ENCODE data around the gene RET.
"Not testable (repeated sequence)": the region's sequence is repeated elsewhere in the genome, so short reads cannot be mapped to it uniquely, and the experiment has no call there.

Gene RET

DNA sequence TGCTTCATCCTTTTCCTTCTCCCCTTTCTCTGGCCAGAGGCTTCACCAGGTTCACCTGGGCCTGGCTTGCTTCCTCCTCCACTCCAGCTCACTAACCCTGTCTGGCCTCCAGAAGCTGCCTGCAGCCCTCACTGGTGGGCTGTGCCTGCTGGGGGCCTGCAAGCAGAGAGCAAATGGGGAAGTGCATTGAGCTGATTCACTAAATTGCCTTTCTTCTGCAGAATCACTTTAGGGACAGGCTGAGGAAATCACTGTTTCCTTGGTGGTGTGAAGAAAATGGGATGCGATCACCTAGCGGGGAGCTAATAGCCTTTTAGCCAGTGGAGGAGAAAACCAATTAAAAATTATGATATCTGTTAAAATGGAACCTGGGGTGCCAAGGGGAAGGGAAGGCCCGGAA is 3.0 kb downstream of the RET start:
- no peak for DNase-seq

DNA sequence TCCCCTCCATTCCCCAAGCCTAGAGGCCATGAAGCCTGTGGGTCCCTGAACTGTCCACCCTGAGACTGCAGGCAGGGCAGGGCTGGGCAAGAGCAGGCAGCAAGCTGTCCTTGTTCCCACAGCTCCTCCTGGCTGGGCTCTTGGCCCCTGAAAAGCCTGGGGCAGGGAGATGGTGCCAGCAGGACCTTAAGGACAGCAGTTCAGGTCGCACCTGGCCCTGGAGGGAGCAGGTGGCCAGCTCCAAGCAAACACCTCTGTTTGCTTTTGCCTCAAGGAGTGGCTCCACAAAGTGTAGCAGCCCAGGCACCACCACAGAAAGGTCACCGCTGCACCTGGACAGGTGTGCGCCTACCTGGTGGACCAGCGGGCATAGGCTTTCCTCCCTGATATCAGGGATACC is 5.2 kb downstream of the RET start:
- DNase-seq: no peak

DNA sequence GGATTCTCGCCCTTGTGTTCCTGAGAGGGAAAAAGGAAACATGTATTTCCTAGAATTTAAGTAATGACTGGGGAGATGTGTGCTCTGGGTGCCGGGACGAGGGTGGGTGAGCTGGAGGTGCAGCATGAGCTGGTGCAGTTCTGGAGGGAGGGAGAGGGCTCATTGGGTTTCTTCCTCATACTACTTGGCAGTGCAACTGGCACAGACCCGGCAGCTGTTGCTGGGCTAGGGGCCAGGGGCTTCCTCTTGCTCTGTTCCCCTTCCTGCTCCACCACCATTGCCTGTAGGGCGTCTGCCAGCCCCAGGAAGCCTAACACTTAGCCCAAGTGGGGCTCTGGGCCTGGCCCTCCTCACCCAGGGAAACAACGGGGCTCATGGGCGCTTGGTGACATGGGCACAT is 5.9 kb downstream of the RET start:
- DNase-seq: no peak

DNA sequence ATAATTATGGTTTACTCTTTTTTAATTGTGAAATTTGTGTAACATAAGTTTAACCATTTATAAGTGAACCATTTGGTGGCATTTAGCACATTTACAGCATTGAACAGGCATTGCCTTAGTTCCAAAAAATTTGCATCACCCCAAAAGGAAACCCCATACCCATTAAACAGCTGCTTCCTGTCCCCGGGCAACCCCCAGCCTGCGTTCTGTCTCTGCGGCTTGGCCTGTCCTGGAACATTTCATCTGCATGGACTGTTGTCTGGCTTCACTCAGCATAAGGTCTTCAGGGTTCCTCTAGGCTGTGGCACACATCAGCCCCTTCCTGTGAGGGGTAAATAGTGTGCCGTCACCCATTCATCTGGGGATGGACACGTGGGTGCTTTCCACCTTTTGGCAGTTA is 6.9 kb downstream of the RET start:
- DNase-seq: no peak

DNA sequence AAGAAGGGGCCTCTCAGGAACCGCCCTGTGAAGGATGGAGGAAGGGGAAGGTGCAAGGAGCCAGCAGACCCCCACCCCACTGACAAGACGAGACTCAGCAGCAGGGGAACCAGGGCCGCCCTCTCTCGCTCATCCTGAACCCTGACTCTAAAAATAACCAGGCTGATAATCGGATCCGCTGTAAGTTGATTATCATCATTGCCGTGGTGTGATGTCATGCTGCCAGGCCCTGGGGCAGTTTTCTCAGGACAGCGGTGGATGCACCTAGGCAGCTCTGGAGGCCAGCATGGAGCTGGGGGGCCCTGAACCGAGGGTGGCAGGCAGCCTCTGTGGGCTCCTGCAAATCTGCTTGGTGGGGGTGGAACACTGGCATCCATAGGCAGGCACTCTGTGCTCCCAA is 7.9 kb downstream of the RET start:
- DNase-seq: no peak

DNA sequence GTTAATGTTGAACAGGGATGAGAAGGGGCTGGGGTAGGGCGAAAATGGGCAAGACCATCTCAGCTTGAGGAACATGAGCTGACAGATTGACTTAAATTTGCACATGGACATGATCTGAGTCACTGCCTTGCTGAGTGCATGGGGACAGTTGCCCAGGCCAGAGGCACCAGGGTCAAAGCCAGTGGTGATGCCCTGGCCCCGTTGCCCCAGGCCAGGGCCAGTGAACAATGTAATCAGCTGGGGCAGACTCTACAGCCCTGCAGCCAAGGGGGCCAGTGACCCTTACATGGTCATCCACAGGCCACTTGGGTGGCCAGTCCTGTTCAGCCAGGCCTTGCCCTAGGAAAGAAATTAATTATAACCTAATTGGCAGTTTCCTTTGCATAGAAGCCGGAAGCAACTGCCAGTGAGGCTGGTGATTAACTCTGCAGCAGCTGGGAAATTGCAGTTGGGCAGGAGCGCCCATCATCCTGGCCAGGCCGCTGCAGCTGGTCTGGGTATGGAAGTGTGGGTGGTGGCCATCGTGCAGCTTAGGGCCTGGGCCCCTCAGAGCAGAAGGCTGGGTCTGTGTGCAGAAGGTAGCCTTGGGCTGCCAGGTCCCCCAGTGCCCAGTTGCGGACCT is 9.6 kb downstream of the RET start:
- no peak for DNase-seq

DNA sequence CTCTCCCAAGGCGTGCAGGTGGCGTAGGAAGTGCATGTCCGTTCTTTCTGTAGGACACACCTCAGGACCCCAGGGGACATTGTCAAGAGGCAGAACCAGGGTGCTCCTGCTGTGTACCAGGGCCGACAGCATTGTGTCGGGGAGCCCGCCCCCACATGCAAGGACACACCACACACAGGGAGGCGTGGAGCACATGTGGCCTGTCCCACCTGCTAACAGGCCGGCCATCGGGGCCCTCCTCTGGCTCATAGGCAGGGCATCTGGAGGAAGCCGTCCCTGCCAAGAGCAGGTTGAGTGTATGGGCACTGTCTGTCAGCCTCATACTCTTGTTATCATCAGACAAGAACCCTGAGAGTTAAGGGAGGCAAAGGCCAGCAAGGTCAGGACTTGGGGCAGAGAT is 12.7 kb downstream of the RET start:
- DNase-seq: no peak

DNA sequence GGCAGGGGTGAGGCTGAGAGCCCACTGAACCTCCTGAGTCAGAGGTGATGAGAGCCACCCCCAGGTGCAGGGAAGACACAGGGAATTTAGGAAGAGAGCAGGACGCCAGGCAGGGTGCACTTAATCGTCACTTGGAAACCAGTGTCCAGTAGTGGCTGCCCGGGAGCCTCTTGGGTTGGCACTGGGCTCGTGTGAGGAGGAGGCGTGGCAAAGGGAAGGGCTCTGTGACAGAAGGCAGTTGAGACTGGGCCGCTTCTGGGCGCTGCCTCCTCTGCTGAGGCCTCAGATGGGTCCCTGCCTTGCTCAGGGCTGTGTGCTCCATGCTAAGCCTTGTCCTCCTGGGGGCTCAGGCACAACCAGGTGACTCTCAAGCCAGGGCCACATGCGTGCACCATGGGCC is 13.3 kb downstream of the RET start:
- no peak for DNase-seq

DNA sequence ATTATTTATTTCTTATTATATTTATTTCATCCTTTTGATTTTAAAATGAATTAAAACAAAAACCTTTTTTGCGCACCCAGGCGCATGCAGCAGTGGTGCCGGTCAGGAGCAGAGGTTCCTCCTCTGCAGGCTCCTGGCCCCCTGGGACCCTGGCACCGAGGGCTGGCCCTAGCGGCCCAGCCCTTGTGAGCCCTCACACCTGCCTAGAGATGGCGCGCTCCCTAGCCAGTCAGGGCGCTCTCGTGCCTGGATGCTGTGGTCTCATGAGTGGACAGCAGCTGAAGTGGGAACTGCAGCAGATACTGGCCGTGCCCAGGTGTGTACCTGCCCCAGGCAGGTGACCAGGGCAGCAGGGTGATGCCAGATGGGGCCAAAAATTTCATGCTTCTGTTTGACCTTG is 13.8 kb downstream of the RET start:
- no peak for DNase-seq

DNA sequence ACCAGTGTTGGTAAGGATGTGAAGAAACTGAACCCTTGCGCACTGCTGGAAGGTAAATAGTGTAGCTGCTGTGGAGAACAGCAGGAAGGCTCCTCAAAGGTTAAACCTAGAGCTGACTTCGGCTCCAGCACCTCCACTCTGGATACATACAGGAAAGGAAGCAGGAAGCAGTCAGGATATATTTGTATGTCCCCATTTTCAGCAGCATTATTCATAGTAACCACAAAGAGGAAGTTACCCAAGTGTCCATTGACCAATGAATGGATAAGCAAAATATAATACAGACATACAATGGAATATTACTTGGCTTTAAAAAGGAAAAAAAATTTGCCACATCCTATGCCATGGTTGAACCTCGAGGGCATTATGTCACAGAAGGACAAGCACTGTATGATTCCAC is 15.0 kb downstream of the RET start:
- no peak for DNase-seq

DNA sequence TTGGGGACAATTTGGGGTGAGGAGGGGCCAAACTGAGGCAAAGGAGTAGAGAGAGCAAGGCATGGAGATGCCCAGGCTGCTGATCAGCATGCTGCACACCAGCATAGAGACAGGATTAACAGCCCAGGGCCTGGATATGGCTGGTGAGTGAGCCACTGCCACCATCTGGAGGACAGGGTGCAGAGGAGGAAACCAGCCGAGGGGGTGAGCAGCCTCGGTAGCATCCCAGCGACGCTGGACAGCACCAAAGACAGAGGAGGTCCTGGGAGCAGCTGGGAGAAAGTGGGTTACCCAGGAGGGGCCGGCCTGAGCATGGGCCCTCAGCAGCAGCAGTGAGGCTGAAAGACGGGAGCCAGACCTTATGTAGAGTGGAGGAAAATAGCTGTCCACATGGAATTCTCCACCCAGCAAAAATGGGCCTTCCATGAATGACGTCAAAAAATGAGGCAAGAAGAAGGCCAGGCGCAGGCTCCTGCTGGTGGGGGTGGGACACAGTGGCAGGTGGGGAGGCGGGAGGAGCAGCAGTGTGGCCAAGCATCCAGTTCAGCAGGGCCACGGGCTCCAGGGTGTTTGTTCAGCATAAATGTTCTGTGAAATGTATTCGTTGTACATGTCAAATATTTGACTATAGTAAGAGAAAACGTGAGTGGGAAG is 16.7 kb downstream of the RET start:
- DNase-seq: no peak

DNA sequence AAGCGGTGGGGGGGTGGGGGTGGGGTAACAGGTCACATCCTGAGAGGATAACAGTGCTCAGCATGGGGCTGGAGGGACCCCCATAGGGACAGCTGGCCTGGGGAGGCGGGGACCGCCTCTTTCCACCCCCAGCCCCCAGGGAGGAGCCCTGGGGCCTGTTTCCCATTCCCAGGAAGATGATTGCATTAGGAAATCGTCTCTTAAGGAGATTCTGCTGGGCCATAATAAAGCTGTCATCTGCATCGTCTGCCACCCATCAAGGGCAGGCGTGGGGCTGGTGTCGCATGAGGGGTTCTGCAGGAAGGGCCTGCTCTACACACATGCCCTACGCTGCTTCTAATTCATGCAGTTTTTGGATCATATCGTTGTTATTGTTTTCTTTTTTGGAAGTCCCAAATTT is 17.2 kb downstream of the RET start:
- DNase-seq: no peak

DNA sequence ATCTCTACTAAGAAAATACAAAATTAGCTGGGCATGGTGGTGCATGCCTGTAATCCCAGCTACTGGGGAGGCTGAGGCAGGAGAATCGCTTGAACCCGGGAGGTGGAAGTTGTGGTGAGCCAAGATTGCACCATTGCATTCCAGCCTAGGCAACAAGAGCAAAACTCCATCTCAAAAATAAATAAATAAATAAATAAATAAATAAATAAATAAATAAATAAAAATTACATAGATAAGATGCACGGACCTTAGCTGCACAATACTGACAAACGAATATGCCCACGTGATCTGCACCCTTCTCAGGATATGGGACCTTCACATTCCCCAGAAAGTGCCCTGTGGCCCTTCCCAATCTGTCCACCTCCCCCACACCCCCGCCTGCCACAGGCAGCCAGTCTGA is 22.5 kb downstream of the RET start:
- not testable (repeated sequence) for DNase-seq

DNA sequence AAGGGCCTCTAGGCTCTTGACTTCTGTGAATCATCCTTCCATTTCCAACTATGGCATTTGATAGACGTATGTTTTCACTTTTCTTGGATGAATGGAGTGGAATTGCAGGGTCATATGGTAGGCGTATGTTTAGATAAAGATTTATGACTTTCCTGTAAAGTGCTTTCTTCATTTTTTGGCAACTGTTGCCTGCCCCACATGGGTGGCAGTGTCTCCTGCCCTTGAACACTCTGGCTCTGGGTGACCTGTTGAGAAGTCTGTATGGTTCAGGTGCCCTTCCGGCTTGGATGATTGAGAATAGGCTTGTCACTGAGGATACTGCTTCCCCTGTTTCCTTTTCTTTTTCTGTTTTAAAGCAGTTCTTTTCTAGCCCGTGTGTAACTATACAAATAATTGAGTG is 23.1 kb downstream of the RET start:
- no peak for DNase-seq

DNA sequence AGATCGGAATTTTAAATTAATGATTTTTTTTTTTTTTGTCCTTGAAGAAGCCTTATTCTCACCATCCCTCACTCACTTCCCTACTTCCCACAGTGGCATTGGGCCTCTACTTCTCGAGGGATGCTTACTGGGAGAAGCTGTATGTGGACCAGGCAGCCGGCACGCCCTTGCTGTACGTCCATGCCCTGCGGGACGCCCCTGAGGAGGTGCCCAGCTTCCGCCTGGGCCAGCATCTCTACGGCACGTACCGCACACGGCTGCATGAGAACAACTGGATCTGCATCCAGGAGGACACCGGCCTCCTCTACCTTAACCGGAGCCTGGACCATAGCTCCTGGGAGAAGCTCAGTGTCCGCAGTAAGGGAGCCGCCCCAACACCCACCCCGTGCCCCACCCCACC is 23.5 kb downstream of the RET start:
- no peak for DNase-seq

DNA sequence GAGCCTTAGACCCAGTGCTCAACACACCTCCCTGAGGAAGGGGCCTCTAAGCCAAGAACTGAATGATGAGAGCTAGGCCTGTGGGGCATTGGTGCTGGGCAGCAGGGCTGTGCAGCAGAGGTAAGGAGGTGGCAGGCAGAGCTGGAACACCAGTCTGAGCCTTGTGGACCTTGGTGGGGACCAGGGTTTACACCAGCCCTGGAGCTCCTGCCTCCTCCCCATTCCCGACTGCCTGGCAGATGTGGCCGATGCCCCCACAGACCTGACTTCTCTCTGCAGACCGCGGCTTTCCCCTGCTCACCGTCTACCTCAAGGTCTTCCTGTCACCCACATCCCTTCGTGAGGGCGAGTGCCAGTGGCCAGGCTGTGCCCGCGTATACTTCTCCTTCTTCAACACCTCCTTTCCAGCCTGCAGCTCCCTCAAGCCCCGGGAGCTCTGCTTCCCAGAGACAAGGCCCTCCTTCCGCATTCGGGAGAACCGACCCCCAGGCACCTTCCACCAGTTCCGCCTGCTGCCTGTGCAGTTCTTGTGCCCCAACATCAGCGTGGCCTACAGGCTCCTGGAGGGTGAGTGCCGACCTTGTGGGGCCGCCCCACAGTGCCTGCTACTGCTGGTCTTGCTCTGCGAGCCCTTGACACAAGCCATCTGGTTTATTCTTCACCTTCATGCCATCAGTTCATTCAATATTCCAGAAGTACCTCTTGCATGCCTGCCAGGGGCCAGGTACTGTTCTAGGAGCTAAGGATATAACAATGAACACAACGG is 25.4 kb downstream of the RET start:
- no peak for DNase-seq

DNA sequence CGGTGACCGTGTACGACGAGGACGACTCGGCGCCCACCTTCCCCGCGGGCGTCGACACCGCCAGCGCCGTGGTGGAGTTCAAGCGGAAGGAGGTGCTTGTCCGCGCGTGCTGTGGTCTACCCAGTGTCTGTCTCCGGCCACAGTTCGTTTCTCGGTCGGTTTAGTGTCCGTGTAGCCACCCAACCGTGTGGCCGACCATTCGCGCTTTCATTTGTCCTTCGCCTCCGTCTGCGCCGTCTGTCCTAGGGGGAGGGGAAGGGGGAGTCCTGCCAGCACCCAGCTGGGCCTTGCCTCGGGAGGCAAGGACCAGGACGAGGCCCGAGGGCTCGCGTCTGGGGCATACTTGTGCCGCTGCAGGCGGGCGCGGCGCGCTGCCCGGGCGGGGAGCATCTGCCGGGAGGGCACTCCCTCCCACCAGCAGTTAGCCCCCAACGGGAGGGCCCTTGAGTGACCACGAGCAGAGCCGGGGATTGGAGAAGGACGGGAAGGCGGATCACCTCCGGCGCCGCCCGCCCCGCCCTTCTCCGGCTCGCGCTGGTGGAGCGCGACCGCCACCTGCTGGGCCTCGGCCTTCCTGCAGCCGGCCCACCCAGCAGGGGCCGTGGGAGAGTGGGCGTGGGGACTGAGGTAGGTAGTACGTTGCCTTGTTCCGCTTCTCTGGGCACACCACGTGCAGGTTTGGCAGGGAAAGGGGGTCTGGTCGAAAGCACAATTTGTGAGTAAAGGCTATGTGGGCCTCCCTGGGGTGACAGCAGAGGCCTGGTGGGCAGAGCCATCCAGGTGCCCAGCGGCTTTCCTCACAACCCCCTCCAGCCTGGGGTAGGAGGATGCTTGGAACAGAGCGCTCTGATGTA is 28.5 kb downstream of the RET start:
- DNase-seq: no peak

DNA sequence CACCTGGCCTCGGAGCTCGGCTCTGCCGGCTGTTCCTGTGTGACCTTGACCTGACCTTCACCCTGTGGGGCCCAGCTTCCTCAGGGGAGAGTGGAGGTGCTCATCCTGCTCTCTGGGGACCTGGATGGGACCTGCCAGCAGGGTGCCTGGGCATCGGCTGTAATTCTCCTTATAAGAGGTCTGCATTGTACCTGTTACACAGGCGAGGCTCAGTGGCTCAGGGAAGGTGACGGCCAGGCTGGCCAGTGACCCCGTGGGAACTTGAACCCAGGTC is 29.0 kb downstream of the RET start:
- DNase-seq: no peak

DNA sequence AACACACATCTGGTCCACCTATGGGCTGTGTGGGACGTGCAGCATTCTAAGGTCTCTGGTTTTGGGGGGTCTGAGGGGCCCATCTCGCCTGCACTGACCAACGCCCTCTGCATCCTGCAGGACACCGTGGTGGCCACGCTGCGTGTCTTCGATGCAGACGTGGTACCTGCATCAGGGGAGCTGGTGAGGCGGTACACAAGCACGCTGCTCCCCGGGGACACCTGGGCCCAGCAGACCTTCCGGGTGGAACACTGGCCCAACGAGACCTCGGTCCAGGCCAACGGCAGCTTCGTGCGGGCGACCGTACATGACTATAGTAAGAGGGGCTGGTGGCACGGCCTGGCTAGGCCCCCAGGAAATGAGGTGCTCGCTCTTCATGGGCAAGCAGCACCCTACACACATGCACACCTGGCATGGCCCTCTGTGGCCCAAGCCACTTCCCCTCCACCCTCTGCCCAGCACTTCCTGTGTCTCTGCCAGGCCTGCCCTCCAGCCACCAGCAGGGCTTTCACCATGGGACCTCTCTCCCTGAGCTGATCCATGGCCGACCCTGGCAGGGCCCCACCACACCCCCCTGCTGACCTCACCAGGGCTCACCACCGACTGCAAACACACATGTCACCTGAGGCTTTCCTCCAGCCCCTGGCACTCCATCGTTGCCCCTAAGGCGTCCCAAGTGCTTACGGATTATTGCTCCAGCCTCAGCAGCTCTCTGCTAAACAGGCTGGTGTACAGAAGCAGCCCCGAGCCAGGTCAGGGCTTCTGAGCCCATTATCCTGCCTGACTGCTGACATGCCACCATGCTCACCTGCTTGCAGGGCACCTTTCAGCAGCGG is 29.6 kb downstream of the RET start:
- DNase-seq: no peak

DNA sequence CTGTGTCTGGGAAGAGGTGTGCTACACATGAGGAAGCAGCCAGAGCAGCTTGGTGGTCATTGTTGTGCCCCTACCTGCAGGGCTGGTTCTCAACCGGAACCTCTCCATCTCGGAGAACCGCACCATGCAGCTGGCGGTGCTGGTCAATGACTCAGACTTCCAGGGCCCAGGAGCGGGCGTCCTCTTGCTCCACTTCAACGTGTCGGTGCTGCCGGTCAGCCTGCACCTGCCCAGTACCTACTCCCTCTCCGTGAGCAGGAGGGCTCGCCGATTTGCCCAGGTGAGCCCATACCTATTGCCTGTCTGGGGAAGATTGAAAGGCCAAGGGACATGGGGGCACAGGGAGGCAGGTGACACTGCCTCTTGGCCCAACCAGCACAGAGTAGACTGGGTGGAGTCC is 32.1 kb downstream of the RET start:
- no peak for DNase-seq

DNA sequence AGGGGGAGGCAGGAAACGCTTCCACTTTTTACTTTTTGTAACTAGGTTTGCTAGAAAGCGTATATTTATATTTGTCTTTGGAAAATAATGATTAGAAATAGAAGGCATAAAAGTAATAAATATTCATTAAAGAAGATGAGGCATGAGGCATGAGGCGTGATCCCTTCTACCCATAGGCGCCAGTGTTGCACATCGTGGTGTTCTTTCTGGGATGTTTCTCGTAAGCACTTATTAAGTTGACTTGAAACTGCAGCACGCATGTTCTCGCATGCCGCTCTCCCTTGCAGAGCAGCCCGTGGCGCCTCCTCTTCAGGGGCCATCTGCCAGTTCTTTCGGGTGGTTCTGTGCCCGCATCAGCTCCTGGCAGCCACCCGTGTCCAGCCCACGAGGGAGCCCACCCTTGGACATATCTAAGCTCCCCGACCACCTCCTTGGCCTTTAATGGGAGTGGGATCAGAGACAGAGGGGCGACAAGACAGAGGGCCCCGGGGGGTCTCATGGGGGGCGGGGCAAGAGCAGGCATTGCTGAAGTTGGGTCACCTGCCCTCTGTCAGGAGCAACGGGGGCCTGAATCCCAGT is 32.9 kb downstream of the RET start:
- DNase-seq: no peak

DNA sequence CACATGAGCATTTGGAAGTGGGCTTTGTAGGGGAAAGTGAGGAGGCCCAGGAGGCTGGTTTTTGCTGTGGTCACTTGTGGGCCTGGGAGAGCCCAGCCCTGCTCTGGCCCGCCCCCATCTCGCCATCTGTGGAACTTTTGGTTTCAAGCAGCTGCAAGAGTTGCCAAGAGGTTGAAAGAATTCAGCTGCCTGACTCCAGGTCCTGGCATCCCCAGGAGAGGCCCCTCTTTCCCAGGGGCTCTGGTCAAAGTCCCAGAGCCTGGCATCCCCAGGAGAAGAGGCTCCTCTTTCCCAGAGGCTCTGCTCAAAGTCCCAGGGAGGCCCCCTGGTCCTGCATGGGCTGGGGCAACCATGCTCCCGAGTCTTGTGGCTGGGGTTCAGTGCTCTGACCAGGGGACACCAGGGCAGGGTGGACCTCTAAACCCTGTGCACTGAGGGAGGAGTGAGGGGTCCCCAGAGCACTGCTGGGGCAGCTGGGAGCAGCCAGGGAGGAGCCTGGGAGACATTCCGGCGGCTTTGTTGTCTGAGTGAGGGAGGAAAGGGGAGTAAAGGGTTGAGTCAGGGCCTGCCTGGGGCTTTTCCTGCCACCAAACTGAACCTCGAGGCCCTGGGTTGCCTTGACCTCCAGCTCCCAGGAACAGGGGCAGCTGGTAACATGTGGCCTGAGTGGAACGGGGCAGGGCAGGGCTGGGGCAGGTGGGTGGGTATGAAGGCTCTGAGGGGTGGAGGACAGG is 33.6 kb downstream of the RET start:
- no peak for DNase-seq
